Myocyte (in vitro differentiated cells): Measurements from ENCODE around the gene RINL. TPM values are rescaled to one million over a fixed set of nuclear protein-coding genes. Genes with fewer than 3 reads are reported as not detected.

Experiments used
- DNase-seq: peaks from one replicate; pipeline ENCODE4 v3.0.0-alpha.2; 2012; ENCODE audit warnings: low read depth
- polyA plus RNA-seq: library from polyadenylated mRNA; unstranded; fragments of >200 nt; gene quantifications from one replicate; pipeline ENCODE4 v1.2.1, GENCODE V29; 2012; ENCODE audit warnings: missing spikeins
- total RNA-seq: library from RNA; depleted of rRNA; stranded (reverse); fragments of >200 nt; gene quantifications from 2 replicates; pipeline ENCODE4 v1.2.3, GENCODE V29; 2014

Gene RINL
- 8.3 and 20.6 TPM in 2 replicates for total RNA-seq
- 5.4 TPM for polyA plus RNA-seq

GRCh38 chr19:38877781-38878574, at the start of gene RINL:
Gene RINL (minus strand): TSS chr19:38878275. CDS start chr19:38876742, 1,533 bp downstream.
- peak; percentile 86 for DNase-seq

- DNase-seq: no peak
Measured at GRCh38 chr19:38924388-38924787, 46.3 kb upstream of the RINL start.

- no peak for DNase-seq
Measured at GRCh38 chr19:38922482-38922881, 44.4 kb upstream of the RINL start.

GRCh38 chr19:38921420-38922274, 43.6 kb upstream of the RINL start:
- DNase-seq: no peak

GRCh38 chr19:38920602-38921419, 42.7 kb upstream of the RINL start:
- no peak for DNase-seq

GRCh38 chr19:38919837-38920601, 41.9 kb upstream of the RINL start:
- DNase-seq: peak; percentile 73

GRCh38 chr19:38918526-38918925, 40.5 kb upstream of the RINL start:
- no peak for DNase-seq

GRCh38 chr19:38917921-38918491, 39.9 kb upstream of the RINL start:
- peak; percentile 59 for DNase-seq

GRCh38 chr19:38917516-38917915, 39.4 kb upstream of the RINL start:
- no peak for DNase-seq

- no peak for DNase-seq
Measured at GRCh38 chr19:38915329-38916321, 37.5 kb upstream of the RINL start.

GRCh38 chr19:38913958-38914357, 35.9 kb upstream of the RINL start:
- DNase-seq: no peak

GRCh38 chr19:38912600-38913514, 34.8 kb upstream of the RINL start:
- DNase-seq: peak; percentile 73

- DNase-seq: no peak
Measured at GRCh38 chr19:38911388-38912001, 33.4 kb upstream of the RINL start.

GRCh38 chr19:38910488-38910887, 32.4 kb upstream of the RINL start:
- no peak for DNase-seq

- DNase-seq: no peak
Measured at GRCh38 chr19:38908911-38909310, 30.8 kb upstream of the RINL start.

- no peak for DNase-seq
Measured at GRCh38 chr19:38907670-38908069, 29.6 kb upstream of the RINL start.

- DNase-seq: no peak
Measured at GRCh38 chr19:38907227-38907626, 29.2 kb upstream of the RINL start.
